SK-N-SH (cell line): Measurements from ENCODE around the gene ZNF32. TPM values are rescaled to one million over a fixed set of nuclear protein-coding genes. Genes with fewer than 3 reads are reported as not detected.

ENCODE experiments used
- CTCF ChIA-PET: fragments of 300-600, 350-600 bp; formaldehyde crosslinking; extraction: SDS; loops from one replicate; lab custom pipeline; 2021; lab: Yijun Ruan, JAX
- POLR2A ChIA-PET: fragments of 350-600 bp; sonication (Branson Sonifier 250); formaldehyde crosslinking; extraction: SDS; loops from one replicate; lab custom pipeline; 2020; ENCODE audit warnings: antibody characterized with exemption, inconsistent platforms; lab: Yijun Ruan, JAX
- DNase-seq: peaks from one replicate; pipeline ENCODE4 v3.0.0; 2012
- H2AFZ ChIP-seq: fragments of 200-600 bp; sonication (generic); 2 replicates; pipeline ENCODE4 v1.8.1; 2016; ENCODE audit warnings: antibody characterized with exemption, mild to moderate bottlenecking, low read depth
- H3F3A ChIP-seq: fragments of 200-600 bp; sonication (generic); replicated peaks from 2 replicates; pipeline ENCODE3; 2016; ENCODE audit warnings: antibody characterized with exemption, mild to moderate bottlenecking; ENCODE audit not compliant: insufficient read depth
- H3K27ac ChIP-seq, 2 experiments: fragments of 200-500 bp in 1 of 2; fragments of 200-600 bp in 1 of 2; sonication (Bioruptor generic) in 1 of 2; sonication (generic), shearing (Covaris generic) in 1 of 2; 2 replicates each; pipeline versions ENCODE4 v1.5.1 to v1.6.1; 2014 to 2016; ENCODE audit warnings: low read depth in 2 of 2, inconsistent platforms in 1 of 2, low read length in 1 of 2, mild to moderate bottlenecking in 1 of 2, mixed read lengths in 1 of 2
- H3K27me3 ChIP-seq: fragments of 200-600 bp; sonication (generic), shearing (Covaris generic); 2 replicates; pipeline ENCODE4 v1.6.1; 2016; ENCODE audit warnings: mixed run types; ENCODE audit not compliant: insufficient read depth
- H3K36me3 ChIP-seq, 2 experiments: fragments of 200-500 bp in 1 of 2; fragments of 200-600 bp in 1 of 2; sonication (Bioruptor generic) in 1 of 2; sonication (generic) in 1 of 2; replicated peaks in 1 of 2; 2 replicates each; pipeline versions ENCODE3 to v1.5.1; 2014 to 2016; ENCODE audit warnings: low read length in 1 of 2, mild to moderate bottlenecking in 1 of 2; ENCODE audit not compliant: insufficient read depth in 2 of 2, control insufficient read depth in 1 of 2
- H3K4me1 ChIP-seq, 2 experiments: fragments of 200-500 bp in 1 of 2; fragments of 200-600 bp in 1 of 2; sonication (Bioruptor generic) in 1 of 2; sonication (generic), shearing (Covaris generic) in 1 of 2; 2 replicates each; pipeline versions ENCODE4 v1.5.1 to v1.6.1; 2014 to 2016; ENCODE audit warnings: low read depth in 1 of 2, low read length in 1 of 2, mixed run types in 1 of 2; ENCODE audit not compliant: insufficient read depth in 2 of 2, control insufficient read depth in 1 of 2
- H3K4me2 ChIP-seq: fragments of 200-600 bp; sonication (generic), shearing (Covaris generic); 2 replicates; pipeline ENCODE4 v1.6.1; 2017; ENCODE audit warnings: mixed run types
- H3K4me3 ChIP-seq, 2 experiments: fragments of 200-500 bp in 1 of 2; fragments of 200-600 bp in 1 of 2; sonication (Bioruptor generic) in 1 of 2; sonication (generic), shearing (Covaris generic) in 1 of 2; 2 replicates each; pipeline versions ENCODE4 v1.5.1 to v1.8.1; 2014 to 2016; ENCODE audit warnings: low read depth in 2 of 2, inconsistent platforms in 1 of 2, low read length in 1 of 2, mild to moderate bottlenecking in 1 of 2, mixed read lengths in 1 of 2, moderate library complexity in 1 of 2
- H3K79me2 ChIP-seq: fragments of 200-600 bp; sonication (generic); 2 replicates; pipeline ENCODE4 v1.8.1; 2017; ENCODE audit warnings: mild to moderate bottlenecking; ENCODE audit not compliant: insufficient read depth
- H3K9ac ChIP-seq: fragments of 200-600 bp; sonication (generic); 2 replicates; pipeline ENCODE4 v1.6.1; 2017; ENCODE audit warnings: mixed run types
- H3K9me2 ChIP-seq: fragments of 200-600 bp; sonication (generic); 2 replicates; pipeline ENCODE4 v1.6.1; 2017; ENCODE audit warnings: mixed run types
- H3K9me3 ChIP-seq: fragments of 200-600 bp; sonication (generic); 2 replicates; pipeline ENCODE4 v1.6.1; 2017; ENCODE audit warnings: mixed run types, mild to moderate bottlenecking, moderate library complexity
- H4K20me1 ChIP-seq: fragments of 200-600 bp; sonication (generic); 2 replicates; pipeline ENCODE4 v1.6.1; 2017; ENCODE audit warnings: mild to moderate bottlenecking, mixed run types; ENCODE audit not compliant: insufficient read depth
- CHD2 ChIP-seq: fragments of 150-350 bp; IDR thresholded peaks from 2 replicates; pipeline ENCODE4 v1.6.1; 2018; ENCODE audit warnings: low read length; ENCODE audit not compliant: partially characterized antibody
- ELF1 ChIP-seq: IDR thresholded peaks from 2 replicates; pipeline ENCODE4 v1.4.0; 2012
- EP300 ChIP-seq, 2 experiments: IDR thresholded peaks; 2 replicates each; pipeline versions ENCODE4 v1.4.0 to v1.6.1; 2012; ENCODE audit warnings: borderline replicate concordance in 1 of 2, low read depth in 1 of 2, low read length in 1 of 2
- FOXJ3 ChIP-seq: sonication (generic); formaldehyde crosslinking; IDR thresholded peaks from 2 replicates; pipeline ENCODE4 v1.5.1; 2020; ENCODE audit warnings: mild to moderate bottlenecking, missing genetic modification reagents
- FOXM1 ChIP-seq: IDR thresholded peaks from 2 replicates; pipeline ENCODE4 v1.4.0; 2012; ENCODE audit warnings: low read depth, mild to moderate bottlenecking
- GABPA ChIP-seq: IDR thresholded peaks from 2 replicates; pipeline ENCODE4 v1.4.0; 2012; ENCODE audit warnings: low read depth, mild to moderate bottlenecking
- MEF2A ChIP-seq: IDR thresholded peaks from 2 replicates; pipeline ENCODE4 v1.4.0; 2012; ENCODE audit warnings: low read depth, borderline replicate concordance
- MXI1 ChIP-seq: IDR thresholded peaks from 2 replicates; pipeline ENCODE4 v1.6.1; 2012; ENCODE audit warnings: mild to moderate bottlenecking, low read depth, low read length, improper control_type of control experiment
- NFIC ChIP-seq: IDR thresholded peaks from 2 replicates; pipeline ENCODE4 v1.4.0; 2012; ENCODE audit warnings: borderline replicate concordance
- NRF1 ChIP-seq: IDR thresholded peaks from 2 replicates; pipeline ENCODE4 v1.6.1; 2012; ENCODE audit warnings: low read depth, mild to moderate bottlenecking, low read length
- POLR2AphosphoS5 ChIP-seq: IDR thresholded peaks from 2 replicates; pipeline ENCODE4 v1.6.1; 2012; ENCODE audit warnings: low read depth, low read length
- RAD21 ChIP-seq: IDR thresholded peaks from 2 replicates; pipeline ENCODE4 v1.6.1; 2012; ENCODE audit warnings: mild to moderate bottlenecking, low read length
- SIN3A ChIP-seq: IDR thresholded peaks from 2 replicates; pipeline ENCODE4 v1.6.1; 2012; ENCODE audit warnings: low read depth, mild to moderate bottlenecking, low read length, moderate library complexity, borderline replicate concordance
- TAF1 ChIP-seq: IDR thresholded peaks from 2 replicates; pipeline ENCODE4 v1.6.1; 2012; ENCODE audit warnings: low read depth, mild to moderate bottlenecking, low read length, moderate library complexity, borderline replicate concordance
- TCF12 ChIP-seq: IDR thresholded peaks from 2 replicates; pipeline ENCODE4 v1.4.0; 2012
- TEAD4 ChIP-seq: IDR thresholded peaks from 2 replicates; pipeline ENCODE4 v1.4.0; 2012; ENCODE audit warnings: mild to moderate bottlenecking, borderline replicate concordance; ENCODE audit not compliant: insufficient read depth
- YY1 ChIP-seq: IDR thresholded peaks from 2 replicates; pipeline ENCODE4 v1.4.0; 2012; ENCODE audit warnings: low read depth, mild to moderate bottlenecking
- WGBS: methylation state at CpG from one replicate; pipeline ENCODE4 v1.1.6; 2017; ENCODE audit warnings: low lambda C conversion rate; 5-methylcytosine and 5-hydroxymethylcytosine counted together
- polyA plus RNA-seq, 3 experiments: library from polyadenylated mRNA; depleted of rRNA; stranded (reverse); fragments of >200 nt; gene quantifications; 2 replicates each; pipeline ENCODE4 v1.2.3, GENCODE V29; 2012
- TF ChIP-seq, protein P1 (sequence below): IDR thresholded peaks from 2 replicates; pipeline ENCODE4 v1.4.0; 2012; ENCODE audit warnings: low read depth
- TF ChIP-seq, protein P2 (sequence below): IDR thresholded peaks from 2 replicates; pipeline ENCODE4 v1.4.0; 2012; ENCODE audit warnings: low read depth, borderline replicate concordance
- TF ChIP-seq, protein P3 (sequence below): IDR thresholded peaks from 2 replicates; pipeline ENCODE4 v1.4.0; 2012; ENCODE audit warnings: low read depth, borderline replicate concordance
- TF ChIP-seq, protein P4 (sequence below): fragments of 150-350 bp; IDR thresholded peaks from 2 replicates; pipeline ENCODE4 v1.6.1; 2017; ENCODE audit warnings: antibody characterized with exemption, low read length, low read depth, borderline replicate concordance
- TF ChIP-seq, protein P5 (sequence below): fragments of 200-600 bp; sonication (generic); IDR thresholded peaks from 2 replicates; pipeline ENCODE4 v1.6.1; 2017; ENCODE audit warnings: antibody characterized with exemption, mild to moderate bottlenecking, moderate library complexity

ZNF32 gene
- polyA plus RNA-seq, 1 of the 3 experiments (the other 2 are of a cell fraction): 27.2 TPM

DNA sequence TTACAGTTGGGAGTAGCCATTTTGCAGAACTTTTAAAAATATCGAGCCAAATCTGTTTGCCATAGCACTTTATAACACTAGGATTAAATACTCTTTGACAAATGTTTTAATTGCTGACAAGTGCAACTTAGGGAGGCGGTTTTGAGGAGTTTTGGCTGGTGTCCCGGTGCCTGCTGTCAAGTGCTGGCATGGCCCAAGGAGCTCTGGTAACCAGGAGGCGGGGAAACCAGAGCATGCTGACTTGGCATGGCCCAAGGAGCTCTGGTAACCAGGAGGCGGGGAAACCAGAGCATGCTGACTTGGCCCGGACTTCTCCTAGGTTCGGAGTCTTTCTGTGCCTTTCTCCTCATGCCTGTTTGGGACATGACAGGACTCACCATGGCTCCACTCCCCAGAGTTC lies 30.8 kb upstream of the ZNF32 start:
- no peak overlapping the region for H3K27ac ChIP-seq
- H3K9ac ChIP-seq: no peak overlapping the region
- ChIA-PET CTCF (no interaction called here), POLR2A (no interaction called here)
- 40% methylated on average over 7 of the region's 7 CpGs for WGBS
- no peaks in the 10 kb centered on the region for H3F3A ChIP-seq
- 0 out of 2 replicates have a peak, but pooled peaks cover 4% of the 10 kb centered on the region for H3K9me3 ChIP-seq
- H3K36me3 ChIP-seq: no peaks in the 10 kb centered on the region
- no peak for DNase-seq
- H3K4me3 ChIP-seq: no peak overlapping the region
- no peak overlapping the region for H2AFZ ChIP-seq
- H4K20me1 ChIP-seq: no peaks in the 10 kb centered on the region
- H3K79me2 ChIP-seq: no peaks in the 10 kb centered on the region
- TF ChIP-seq RAD21: no peak
- TF ChIP-seq, protein P1, sequence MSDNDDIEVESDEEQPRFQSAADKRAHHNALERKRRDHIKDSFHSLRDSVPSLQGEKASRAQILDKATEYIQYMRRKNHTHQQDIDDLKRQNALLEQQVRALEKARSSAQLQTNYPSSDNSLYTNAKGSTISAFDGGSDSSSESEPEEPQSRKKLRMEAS: no peak
- TF ChIP-seq, protein P2, sequence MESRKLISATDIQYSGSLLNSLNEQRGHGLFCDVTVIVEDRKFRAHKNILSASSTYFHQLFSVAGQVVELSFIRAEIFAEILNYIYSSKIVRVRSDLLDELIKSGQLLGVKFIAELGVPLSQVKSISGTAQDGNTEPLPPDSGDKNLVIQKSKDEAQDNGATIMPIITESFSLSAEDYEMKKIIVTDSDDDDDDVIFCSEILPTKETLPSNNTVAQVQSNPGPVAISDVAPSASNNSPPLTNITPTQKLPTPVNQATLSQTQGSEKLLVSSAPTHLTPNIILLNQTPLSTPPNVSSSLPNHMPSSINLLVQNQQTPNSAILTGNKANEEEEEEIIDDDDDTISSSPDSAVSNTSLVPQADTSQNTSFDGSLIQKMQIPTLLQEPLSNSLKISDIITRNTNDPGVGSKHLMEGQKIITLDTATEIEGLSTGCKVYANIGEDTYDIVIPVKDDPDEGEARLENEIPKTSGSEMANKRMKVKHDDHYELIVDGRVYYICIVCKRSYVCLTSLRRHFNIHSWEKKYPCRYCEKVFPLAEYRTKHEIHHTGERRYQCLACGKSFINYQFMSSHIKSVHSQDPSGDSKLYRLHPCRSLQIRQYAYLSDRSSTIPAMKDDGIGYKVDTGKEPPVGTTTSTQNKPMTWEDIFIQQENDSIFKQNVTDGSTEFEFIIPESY: no peak
- no peak for TF ChIP-seq NFIC
- TF ChIP-seq EP300 (IDR thresholded peaks at IDR 0.05; ENCODE audit: borderline replicate concordance in 1 of 2, low read depth in 1 of 2, low read length in 1 of 2): no peak
- TF ChIP-seq ELF1: no peak
- no peak for TF ChIP-seq MXI1
- TF ChIP-seq TCF12: no peak
- no peak for TF ChIP-seq MEF2A
- TF ChIP-seq YY1: no peak
- no peak for TF ChIP-seq CHD2
- no peak for TF ChIP-seq POLR2AphosphoS5
- TF ChIP-seq NRF1: no peak
- no peaks in the 10 kb centered on the region for H3K27me3 ChIP-seq
- no peak overlapping the region for H3K4me2 ChIP-seq
- H3K9me2 ChIP-seq: no peaks in the 10 kb centered on the region
- H3K4me1 ChIP-seq: peaks cover 0 to 4% of the 10 kb centered on the region in 2 experiments; a peak in 1 of 4 replicates

DNA sequence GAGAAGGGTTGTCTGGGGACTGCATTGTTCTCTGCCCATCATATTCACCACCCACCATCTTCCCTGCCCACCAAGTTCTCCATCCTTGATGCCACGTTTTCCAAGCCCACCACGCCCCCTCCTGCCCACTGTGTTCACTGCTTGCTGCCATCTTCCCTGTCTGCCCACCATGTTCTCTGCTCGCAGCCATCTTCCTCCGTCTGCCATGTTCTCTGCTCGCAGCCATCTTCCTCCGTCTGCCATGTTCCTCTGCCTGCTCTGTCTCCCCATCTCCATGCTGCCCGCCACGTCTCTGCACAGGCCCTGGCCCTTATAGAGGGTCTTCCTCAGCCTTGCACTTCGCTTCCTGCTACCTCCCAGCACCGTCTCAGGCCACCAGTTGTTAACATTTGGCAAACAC lies 30.0 kb upstream of the ZNF32 start:
- H3K9ac ChIP-seq: no peak overlapping the region
- CTCF ChIA-PET: no interaction called here
- no peak for DNase-seq
- TF ChIP-seq TAF1 (no peak), FOXJ3 (CRISPR knock-in tag) (no peak), EP300 (IDR thresholded peaks at IDR 0.05; ENCODE audit: borderline replicate concordance in 1 of 2, low read depth in 1 of 2, low read length in 1 of 2) (no peak), GABPA (no peak), TEAD4 (no peak), FOXM1 (no peak), NRF1 (no peak), SIN3A (no peak)
- TF ChIP-seq, protein P3, sequence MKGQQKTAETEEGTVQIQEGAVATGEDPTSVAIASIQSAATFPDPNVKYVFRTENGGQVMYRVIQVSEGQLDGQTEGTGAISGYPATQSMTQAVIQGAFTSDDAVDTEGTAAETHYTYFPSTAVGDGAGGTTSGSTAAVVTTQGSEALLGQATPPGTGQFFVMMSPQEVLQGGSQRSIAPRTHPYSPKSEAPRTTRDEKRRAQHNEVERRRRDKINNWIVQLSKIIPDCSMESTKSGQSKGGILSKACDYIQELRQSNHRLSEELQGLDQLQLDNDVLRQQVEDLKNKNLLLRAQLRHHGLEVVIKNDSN: no peak
- TF ChIP-seq, protein P2: no peak
- TF ChIP-seq, protein P4, sequence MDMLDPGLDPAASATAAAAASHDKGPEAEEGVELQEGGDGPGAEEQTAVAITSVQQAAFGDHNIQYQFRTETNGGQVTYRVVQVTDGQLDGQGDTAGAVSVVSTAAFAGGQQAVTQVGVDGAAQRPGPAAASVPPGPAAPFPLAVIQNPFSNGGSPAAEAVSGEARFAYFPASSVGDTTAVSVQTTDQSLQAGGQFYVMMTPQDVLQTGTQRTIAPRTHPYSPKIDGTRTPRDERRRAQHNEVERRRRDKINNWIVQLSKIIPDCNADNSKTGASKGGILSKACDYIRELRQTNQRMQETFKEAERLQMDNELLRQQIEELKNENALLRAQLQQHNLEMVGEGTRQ: no peak
- TF ChIP-seq, protein P5, sequence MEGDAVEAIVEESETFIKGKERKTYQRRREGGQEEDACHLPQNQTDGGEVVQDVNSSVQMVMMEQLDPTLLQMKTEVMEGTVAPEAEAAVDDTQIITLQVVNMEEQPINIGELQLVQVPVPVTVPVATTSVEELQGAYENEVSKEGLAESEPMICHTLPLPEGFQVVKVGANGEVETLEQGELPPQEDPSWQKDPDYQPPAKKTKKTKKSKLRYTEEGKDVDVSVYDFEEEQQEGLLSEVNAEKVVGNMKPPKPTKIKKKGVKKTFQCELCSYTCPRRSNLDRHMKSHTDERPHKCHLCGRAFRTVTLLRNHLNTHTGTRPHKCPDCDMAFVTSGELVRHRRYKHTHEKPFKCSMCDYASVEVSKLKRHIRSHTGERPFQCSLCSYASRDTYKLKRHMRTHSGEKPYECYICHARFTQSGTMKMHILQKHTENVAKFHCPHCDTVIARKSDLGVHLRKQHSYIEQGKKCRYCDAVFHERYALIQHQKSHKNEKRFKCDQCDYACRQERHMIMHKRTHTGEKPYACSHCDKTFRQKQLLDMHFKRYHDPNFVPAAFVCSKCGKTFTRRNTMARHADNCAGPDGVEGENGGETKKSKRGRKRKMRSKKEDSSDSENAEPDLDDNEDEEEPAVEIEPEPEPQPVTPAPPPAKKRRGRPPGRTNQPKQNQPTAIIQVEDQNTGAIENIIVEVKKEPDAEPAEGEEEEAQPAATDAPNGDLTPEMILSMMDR: no peak

More for the DNA sequence above, 30.0 kb upstream of the ZNF32 start:
- Histone ChIP-seq H3K9me2 (no peaks in the 10 kb centered on the region), H3K36me3 (no peaks in the 10 kb centered on the region), H3K27me3 (no peaks in the 10 kb centered on the region), H3K4me1 (peaks cover 0 to 4% of the 10 kb centered on the region in 2 experiments; a peak in 1 of 4 replicates), H3K79me2 (no peaks in the 10 kb centered on the region), H3K27ac (no peak overlapping the region), H2AFZ (no peak overlapping the region), H3K4me2 (no peak overlapping the region), H3F3A (no peaks in the 10 kb centered on the region), H4K20me1 (no peaks in the 10 kb centered on the region), H3K4me3 (no peak overlapping the region), H3K9me3 (0 out of 2 replicates have a peak, but pooled peaks cover 4% of the 10 kb centered on the region)
- WGBS: 64% methylated on average over 10 of the region's 10 CpGs
- POLR2A ChIA-PET: no interaction called here
